ENCODE results near the gene SCN8A. TPM values are rescaled to one million over a fixed set of nuclear protein-coding genes. Genes with fewer than 3 reads are reported as not detected.
A peak's percentile ranks its signal among the peaks of the same experiment; 100 is the strongest.

Gene SCN8A
- total and polyA plus RNA-seq, 4 donors = 0.06 to 0.77 (median 0.26) TPM

DNA sequence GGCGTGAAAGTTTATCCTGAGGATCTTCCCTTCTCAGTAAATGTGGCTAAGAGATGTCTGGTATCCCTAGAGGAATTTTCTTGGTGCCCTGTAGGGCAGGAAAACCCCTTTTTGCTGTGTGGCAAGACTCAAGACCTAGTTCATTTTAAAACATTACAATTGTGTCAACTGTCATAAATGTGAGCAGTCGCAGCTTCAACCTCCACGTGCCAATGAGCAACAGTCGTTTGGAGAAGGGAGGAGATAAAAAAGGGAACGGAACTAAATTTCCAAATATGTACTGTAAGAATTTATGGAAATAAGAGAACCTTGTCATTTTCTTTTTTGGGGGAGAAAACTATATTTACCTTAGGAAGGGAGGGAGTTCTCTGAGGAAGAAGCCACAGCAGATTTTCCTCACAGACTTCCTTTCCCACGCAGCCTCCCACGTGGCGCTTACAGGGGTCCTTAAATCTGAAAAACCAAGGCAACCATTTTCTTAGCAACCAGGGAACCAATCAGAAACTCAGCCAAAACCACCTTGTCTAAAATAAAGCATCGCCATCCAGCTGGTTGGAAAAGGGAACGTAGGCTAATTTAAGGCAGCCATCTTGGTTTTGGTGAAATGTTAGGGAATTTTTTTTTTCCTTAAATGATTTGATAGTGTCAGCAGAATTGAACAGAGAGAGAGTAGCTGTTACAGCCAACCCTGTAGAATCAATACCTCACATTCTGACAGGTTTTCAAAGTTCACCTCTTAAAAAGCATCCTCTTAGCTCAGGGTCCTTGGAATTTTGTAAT is 158.4 kb downstream of the SCN8A start:
- Histone ChIP-seq H3K27me3 (ENCODE audit: control insufficient read depth in 3 of 3, insufficient read depth in 3 of 3, low read length in 2 of 3) (no peaks in the 10 kb centered on the region), H3K4me1 (ENCODE audit: control insufficient read depth in 5 of 5, insufficient read depth in 5 of 5, low read length in 5 of 5) (peaks cover 0 to 11% (median 0%) of the 10 kb centered on the region in 5 donors)

DNA sequence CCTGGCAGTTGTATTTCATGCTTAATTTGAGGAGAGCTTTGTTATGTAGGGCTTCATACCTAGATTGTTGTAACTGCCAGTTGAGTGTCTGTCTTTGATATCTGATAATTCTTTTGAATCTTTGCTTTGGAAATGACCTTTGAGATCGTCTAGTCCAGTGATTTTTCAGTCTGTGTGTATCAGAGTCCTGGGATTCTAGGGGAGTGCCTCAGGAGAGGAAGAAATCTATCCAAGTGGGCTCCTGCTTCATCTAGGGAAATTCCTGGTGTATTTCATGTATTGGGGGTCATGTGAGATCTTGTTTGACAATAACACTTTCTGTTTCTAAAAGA is 158.9 kb downstream of the SCN8A start:
- Histone ChIP-seq H3K27ac (ENCODE audit: low read depth in 1 of 2, low read length in 1 of 2) (no peak overlapping the region), H3K9ac (ENCODE audit: insufficient read depth in 1 of 2, low read length in 2 of 2) (no peak overlapping the region), H3K9me3 (ENCODE audit: control insufficient read depth in 4 of 4, insufficient read depth in 3 of 4, low read length in 3 of 4) (no peaks in the 10 kb centered on the region), H3K4me3 (no peak overlapping the region), H3K27me3 (ENCODE audit: control insufficient read depth in 3 of 3, insufficient read depth in 3 of 3, low read length in 2 of 3) (no peaks in the 10 kb centered on the region), H3K4me1 (ENCODE audit: control insufficient read depth in 5 of 5, insufficient read depth in 5 of 5, low read length in 5 of 5) (peaks cover 0 to 11% (median 0%) of the 10 kb centered on the region in 5 donors), H3K36me3 (ENCODE audit: control insufficient read depth in 4 of 4, insufficient read depth in 4 of 4, low read length in 4 of 4) (no peaks in the 10 kb centered on the region)
- DNase-seq (no peak), ATAC-seq (ENCODE audit: insufficient read depth, low FRiP score) (no peak)
- TF ChIP-seq, protein P1, sequence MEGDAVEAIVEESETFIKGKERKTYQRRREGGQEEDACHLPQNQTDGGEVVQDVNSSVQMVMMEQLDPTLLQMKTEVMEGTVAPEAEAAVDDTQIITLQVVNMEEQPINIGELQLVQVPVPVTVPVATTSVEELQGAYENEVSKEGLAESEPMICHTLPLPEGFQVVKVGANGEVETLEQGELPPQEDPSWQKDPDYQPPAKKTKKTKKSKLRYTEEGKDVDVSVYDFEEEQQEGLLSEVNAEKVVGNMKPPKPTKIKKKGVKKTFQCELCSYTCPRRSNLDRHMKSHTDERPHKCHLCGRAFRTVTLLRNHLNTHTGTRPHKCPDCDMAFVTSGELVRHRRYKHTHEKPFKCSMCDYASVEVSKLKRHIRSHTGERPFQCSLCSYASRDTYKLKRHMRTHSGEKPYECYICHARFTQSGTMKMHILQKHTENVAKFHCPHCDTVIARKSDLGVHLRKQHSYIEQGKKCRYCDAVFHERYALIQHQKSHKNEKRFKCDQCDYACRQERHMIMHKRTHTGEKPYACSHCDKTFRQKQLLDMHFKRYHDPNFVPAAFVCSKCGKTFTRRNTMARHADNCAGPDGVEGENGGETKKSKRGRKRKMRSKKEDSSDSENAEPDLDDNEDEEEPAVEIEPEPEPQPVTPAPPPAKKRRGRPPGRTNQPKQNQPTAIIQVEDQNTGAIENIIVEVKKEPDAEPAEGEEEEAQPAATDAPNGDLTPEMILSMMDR (IDR thresholded peaks at IDR 0.05; ENCODE audit: control extremely low read depth, extremely low read depth) = no peak
- WGBS, 2 donors = 75 to 83% methylated on average over 1 of the region's 1 CpG

More for the DNA sequence above, 158.4 kb downstream of the SCN8A start:
- Histone ChIP-seq H3K9me3 (ENCODE audit: control insufficient read depth in 4 of 4, insufficient read depth in 3 of 4, low read length in 3 of 4) (no peaks in the 10 kb centered on the region), H3K4me3 (no peak overlapping the region), H3K9ac (ENCODE audit: insufficient read depth in 1 of 2, low read length in 2 of 2) (no peak overlapping the region), H3K27ac (ENCODE audit: low read depth in 1 of 2, low read length in 1 of 2) (no peak overlapping the region), H3K36me3 (ENCODE audit: control insufficient read depth in 4 of 4, insufficient read depth in 4 of 4, low read length in 4 of 4) (no peaks in the 10 kb centered on the region)
- DNase-seq (no peak), ATAC-seq (ENCODE audit: insufficient read depth, low FRiP score) (no peak)
- WGBS, 2 donors = 87 to 88% methylated on average over 10 of the region's 10 CpGs
- TF ChIP-seq, protein P1 (IDR thresholded peaks at IDR 0.05; ENCODE audit: control extremely low read depth, extremely low read depth) = no peak

DNA sequence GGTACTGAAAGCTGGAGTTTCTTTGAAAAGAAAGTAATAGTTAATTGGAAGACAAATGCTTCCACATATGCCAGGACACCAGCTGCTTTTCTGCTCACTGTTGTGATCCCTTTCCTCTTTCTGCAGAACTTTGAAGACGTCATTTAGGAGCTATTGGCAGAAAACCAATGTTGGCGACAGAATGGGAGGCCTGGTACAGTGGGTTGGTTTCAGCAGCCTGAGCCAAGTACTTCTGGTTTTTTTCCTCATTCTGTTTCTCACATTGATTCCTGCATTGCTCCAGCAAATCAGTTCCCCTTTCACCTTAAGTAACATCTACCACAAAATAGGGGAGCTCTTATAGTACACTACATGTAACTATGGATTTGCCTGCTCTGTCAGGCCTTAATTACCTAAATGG is 160.6 kb downstream of the SCN8A start:
- H3K4me3 ChIP-seq = no peak overlapping the region
- WGBS, 2 donors = 20% methylated on average over 2 of the region's 2 CpGs
- no peaks in the 10 kb centered on the region for H3K36me3 ChIP-seq (ENCODE audit: control insufficient read depth in 4 of 4, insufficient read depth in 4 of 4, low read length in 4 of 4)
- ATAC-seq (ENCODE audit: insufficient read depth, low FRiP score) = peak; percentile 17
- H3K27ac ChIP-seq (ENCODE audit: low read depth in 1 of 2, low read length in 1 of 2) = peak overlapping the region in 1 of 2 donors; percentile 22
- H3K9me3 ChIP-seq (ENCODE audit: control insufficient read depth in 4 of 4, insufficient read depth in 3 of 4, low read length in 3 of 4) = peaks cover 0 to 2% (median 0%) of the 10 kb centered on the region in 4 donors
- TF ChIP-seq, protein P1 (IDR thresholded peaks at IDR 0.05; ENCODE audit: control extremely low read depth, extremely low read depth) = no peak
- H3K27me3 ChIP-seq (ENCODE audit: control insufficient read depth in 3 of 3, insufficient read depth in 3 of 3, low read length in 2 of 3) = no peaks in the 10 kb centered on the region
- H3K9ac ChIP-seq (ENCODE audit: insufficient read depth in 1 of 2, low read length in 2 of 2) = no peak overlapping the region
- DNase-seq = peak; percentile 60 to 81 (median 78)
- peaks cover 0 to 11% (median 0%) of the 10 kb centered on the region in 5 donors for H3K4me1 ChIP-seq (ENCODE audit: control insufficient read depth in 5 of 5, insufficient read depth in 5 of 5, low read length in 5 of 5)
